Measurements from ENCODE around the gene CDH4.
"Not testable (repeated sequence)": the region's sequence is repeated elsewhere in the genome, so short reads cannot be mapped to it uniquely, and the experiment has no call there.

CDH4 gene

GRCh38 chr20:61940491-61940890 lies 688.4 kb downstream of the CDH4 start:
- no peak for DNase-seq

- DNase-seq, result no peak
These were observed 689.1 kb downstream of the CDH4 start for GRCh38 chr20:61940976-61941720.

GRCh38 chr20:61941721-61942405 lies 689.8 kb downstream of the CDH4 start:
- DNase-seq, result no peak

GRCh38 chr20:61942526-61942925 lies 690.5 kb downstream of the CDH4 start:
- DNase-seq, result no peak

- not testable (repeated sequence) for DNase-seq
These were observed 692.9 kb downstream of the CDH4 start for GRCh38 chr20:61944967-61945366.

GRCh38 chr20:61945495-61945894 lies 693.4 kb downstream of the CDH4 start:
- not testable (repeated sequence) for DNase-seq

- DNase-seq, result not testable (repeated sequence)
These were observed 696.0 kb downstream of the CDH4 start for GRCh38 chr20:61948056-61948455.

- DNase-seq, result no peak
These were observed 696.7 kb downstream of the CDH4 start for GRCh38 chr20:61948586-61949362.

- DNase-seq, result no peak
These were observed 697.3 kb downstream of the CDH4 start for GRCh38 chr20:61949363-61949713.

GRCh38 chr20:61949714-61950640 lies 697.9 kb downstream of the CDH4 start:
- DNase-seq, result no peak

- no peak for DNase-seq
These were observed 698.6 kb downstream of the CDH4 start for GRCh38 chr20:61950641-61951071.

GRCh38 chr20:61951695-61952533 lies 699.9 kb downstream of the CDH4 start:
- peak; percentile 49 for DNase-seq

GRCh38 chr20:61953037-61954021 lies 701.3 kb downstream of the CDH4 start:
- no peak for DNase-seq

GRCh38 chr20:61954276-61955021 lies 702.4 kb downstream of the CDH4 start:
- no peak for DNase-seq

GRCh38 chr20:61955668-61956395 lies 703.8 kb downstream of the CDH4 start:
- DNase-seq, result no peak

GRCh38 chr20:61956396-61957342 lies 704.6 kb downstream of the CDH4 start:
- peak; percentile 12 for DNase-seq

Measured in fibroblast of skin of scalp (primary cell).